ENCODE data around the gene SLIT3. TPM values are rescaled to one million over a fixed set of nuclear protein-coding genes. Genes with fewer than 3 reads are reported as not detected.

Gene SLIT3
- total and polyA plus RNA-seq, 10 of the 15 experiments (the other 5 are each of a cell fraction or from before 2014, with no cell fraction given) = 0.05 TPM; not detected in 9

GRCh38 chr5:168984135-168984675 is 316.7 kb downstream of the SLIT3 start (continued):
- TF ChIP-seq BCLAF1 (IDR thresholded peaks at IDR 0.05) (no peak), TARDBP (IDR thresholded peaks at IDR 0.05; ENCODE audit: borderline replicate concordance) (no peak), FOXM1 (IDR thresholded peaks at IDR 0.05; ENCODE audit: low read depth, low read length) (no peak), EZH2 (IDR thresholded peaks at IDR 0.05; ENCODE audit: borderline replicate concordance, control insufficient read depth, low read depth, low read length) (no peak), YBX1 (IDR thresholded peaks at IDR 0.05) (no peak), CBX5 (IDR thresholded peaks at IDR 0.05; ENCODE audit: low read depth) (no peak), RCOR1 (conservative IDR thresholded peaks at IDR 0.05; ENCODE audit: low read depth, low read length) (no peak), ZNF592 (IDR thresholded peaks at IDR 0.05) (no peak), ZNF687 (IDR thresholded peaks at IDR 0.05) (no peak)
